Measurements from ENCODE around the gene PDE1C.
"Not testable (repeated sequence)": the region's sequence is repeated elsewhere in the genome, so short reads cannot be mapped to it uniquely, and the experiment has no call there.

The PDE1C gene

GRCh38 chr7:32077806-32078205, 7.6 kb upstream of the PDE1C start:
- no peak overlapping the region for H3K4me3 ChIP-seq (ENCODE audit: low read depth, low read length)
- TF ChIP-seq CTCF (IDR thresholded peaks at IDR 0.05; ENCODE audit: control insufficient read depth, extremely low read depth, insufficient read depth), result no peak
- DNase-seq (ENCODE audit: low read depth), result no peak

- DNase-seq (ENCODE audit: low read depth); H3K4me3 ChIP-seq (ENCODE audit: low read depth, low read length): not testable (repeated sequence)
Observed at GRCh38 chr7:32076802-32077201, 6.6 kb upstream of the PDE1C start.

- DNase-seq (ENCODE audit: low read depth), result no peak
- no peak for TF ChIP-seq CTCF (IDR thresholded peaks at IDR 0.05; ENCODE audit: control insufficient read depth, extremely low read depth, insufficient read depth)
Observed at GRCh38 chr7:32075612-32076011, 5.4 kb upstream of the PDE1C start.

GRCh38 chr7:32074787-32075585, 4.8 kb upstream of the PDE1C start:
- no peak for TF ChIP-seq CTCF (IDR thresholded peaks at IDR 0.05; ENCODE audit: control insufficient read depth, extremely low read depth, insufficient read depth)
- H3K4me3 ChIP-seq (ENCODE audit: low read depth, low read length), result no peak overlapping the region
- no peak for DNase-seq (ENCODE audit: low read depth)

More at GRCh38 chr7:32075612-32076011, 5.4 kb upstream of the PDE1C start:
- no peak overlapping the region for H3K4me3 ChIP-seq (ENCODE audit: low read depth, low read length)

GRCh38 chr7:32073533-32073932, 3.3 kb upstream of the PDE1C start:
- DNase-seq (ENCODE audit: low read depth), result no peak
- no peak overlapping the region for H3K4me3 ChIP-seq (ENCODE audit: low read depth, low read length)
- no peak for TF ChIP-seq CTCF (IDR thresholded peaks at IDR 0.05; ENCODE audit: control insufficient read depth, extremely low read depth, insufficient read depth)

GRCh38 chr7:32072397-32072796, 2.2 kb upstream of the PDE1C start:
- TF ChIP-seq CTCF (IDR thresholded peaks at IDR 0.05; ENCODE audit: control insufficient read depth, extremely low read depth, insufficient read depth), result no peak
- H3K4me3 ChIP-seq (ENCODE audit: low read depth, low read length), result no peak overlapping the region
- no peak for DNase-seq (ENCODE audit: low read depth)

GRCh38 chr7:32071466-32072091, 1.4 kb upstream of the PDE1C start:
- H3K4me3 ChIP-seq (ENCODE audit: low read depth, low read length), result no peak overlapping the region
- no peak for TF ChIP-seq CTCF (IDR thresholded peaks at IDR 0.05; ENCODE audit: control insufficient read depth, extremely low read depth, insufficient read depth)
- no peak for DNase-seq (ENCODE audit: low read depth)
